GM12872 (cell line): Measurements from ENCODE around the gene ADD2.
A peak's percentile ranks its signal among the peaks of the same experiment; 100 is the strongest.

Experiments
- TF ChIP-seq, protein P1 (sequence below): IDR thresholded peaks from 3 replicates; pipeline ENCODE4 v1.5.1; 2011; ENCODE audit warnings: low read depth, mild to moderate bottlenecking, low read length, moderate library complexity; ENCODE audit not compliant: insufficient read depth

The ADD2 gene

DNA sequence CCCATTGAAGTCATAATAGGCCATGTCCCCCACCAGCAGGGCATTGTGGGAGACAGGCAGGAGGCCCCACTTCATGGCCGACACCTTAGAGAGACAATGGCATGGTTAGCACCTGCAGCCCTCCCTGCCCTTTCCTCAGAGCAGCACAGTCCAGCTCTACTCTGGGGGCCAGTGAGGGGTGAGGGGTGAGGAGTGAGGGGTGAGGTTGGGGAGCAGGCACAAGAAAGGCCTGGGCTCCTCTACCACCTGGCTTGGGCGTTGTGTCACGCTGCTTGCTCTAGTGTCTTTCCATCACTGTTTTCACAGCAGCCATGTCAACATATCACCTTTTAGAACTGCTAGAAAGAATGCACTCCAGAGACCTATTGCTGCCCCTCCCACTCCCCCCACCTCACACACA lies 77.2 kb downstream of the ADD2 start:
- TF ChIP-seq, protein P1, sequence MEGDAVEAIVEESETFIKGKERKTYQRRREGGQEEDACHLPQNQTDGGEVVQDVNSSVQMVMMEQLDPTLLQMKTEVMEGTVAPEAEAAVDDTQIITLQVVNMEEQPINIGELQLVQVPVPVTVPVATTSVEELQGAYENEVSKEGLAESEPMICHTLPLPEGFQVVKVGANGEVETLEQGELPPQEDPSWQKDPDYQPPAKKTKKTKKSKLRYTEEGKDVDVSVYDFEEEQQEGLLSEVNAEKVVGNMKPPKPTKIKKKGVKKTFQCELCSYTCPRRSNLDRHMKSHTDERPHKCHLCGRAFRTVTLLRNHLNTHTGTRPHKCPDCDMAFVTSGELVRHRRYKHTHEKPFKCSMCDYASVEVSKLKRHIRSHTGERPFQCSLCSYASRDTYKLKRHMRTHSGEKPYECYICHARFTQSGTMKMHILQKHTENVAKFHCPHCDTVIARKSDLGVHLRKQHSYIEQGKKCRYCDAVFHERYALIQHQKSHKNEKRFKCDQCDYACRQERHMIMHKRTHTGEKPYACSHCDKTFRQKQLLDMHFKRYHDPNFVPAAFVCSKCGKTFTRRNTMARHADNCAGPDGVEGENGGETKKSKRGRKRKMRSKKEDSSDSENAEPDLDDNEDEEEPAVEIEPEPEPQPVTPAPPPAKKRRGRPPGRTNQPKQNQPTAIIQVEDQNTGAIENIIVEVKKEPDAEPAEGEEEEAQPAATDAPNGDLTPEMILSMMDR = no peak

DNA sequence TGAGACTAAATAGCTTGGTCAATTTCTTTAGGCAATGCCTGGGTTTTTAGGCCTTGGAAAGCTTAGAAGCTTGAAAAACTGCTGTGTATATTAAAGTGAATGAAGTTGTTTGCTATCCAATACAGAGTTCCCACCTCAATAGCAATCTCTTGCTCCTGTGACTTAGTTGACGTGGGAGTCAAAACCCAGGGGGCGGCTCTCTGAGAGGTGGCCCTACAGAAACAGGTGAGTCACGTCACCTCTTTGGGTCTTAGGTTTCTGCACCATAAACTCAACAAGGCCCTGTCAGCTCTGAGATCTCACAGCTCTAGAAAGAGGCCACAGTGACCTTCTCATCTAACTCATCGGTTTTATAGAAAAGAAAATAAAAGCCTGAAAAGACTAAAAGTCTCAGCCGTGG lies 79.6 kb downstream of the ADD2 start:
- TF ChIP-seq, protein P1 = no peak

DNA sequence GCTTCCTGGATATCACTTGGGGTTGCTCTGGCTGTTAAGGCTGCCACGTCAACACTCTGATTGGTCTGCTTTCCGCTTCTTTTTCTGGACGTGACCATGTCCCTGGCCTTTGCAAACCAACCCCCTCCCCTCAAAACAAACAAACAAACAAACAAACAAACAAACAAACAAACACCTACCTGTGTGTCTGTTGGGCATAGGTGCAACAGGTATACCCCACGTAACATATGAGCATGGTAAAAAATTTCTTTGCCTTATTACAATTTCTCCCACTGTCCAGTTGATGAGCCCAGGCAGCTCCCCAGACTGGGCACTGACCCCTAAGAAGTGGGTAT lies 80.6 kb downstream of the ADD2 start:
- TF ChIP-seq, protein P1 = no peak

DNA sequence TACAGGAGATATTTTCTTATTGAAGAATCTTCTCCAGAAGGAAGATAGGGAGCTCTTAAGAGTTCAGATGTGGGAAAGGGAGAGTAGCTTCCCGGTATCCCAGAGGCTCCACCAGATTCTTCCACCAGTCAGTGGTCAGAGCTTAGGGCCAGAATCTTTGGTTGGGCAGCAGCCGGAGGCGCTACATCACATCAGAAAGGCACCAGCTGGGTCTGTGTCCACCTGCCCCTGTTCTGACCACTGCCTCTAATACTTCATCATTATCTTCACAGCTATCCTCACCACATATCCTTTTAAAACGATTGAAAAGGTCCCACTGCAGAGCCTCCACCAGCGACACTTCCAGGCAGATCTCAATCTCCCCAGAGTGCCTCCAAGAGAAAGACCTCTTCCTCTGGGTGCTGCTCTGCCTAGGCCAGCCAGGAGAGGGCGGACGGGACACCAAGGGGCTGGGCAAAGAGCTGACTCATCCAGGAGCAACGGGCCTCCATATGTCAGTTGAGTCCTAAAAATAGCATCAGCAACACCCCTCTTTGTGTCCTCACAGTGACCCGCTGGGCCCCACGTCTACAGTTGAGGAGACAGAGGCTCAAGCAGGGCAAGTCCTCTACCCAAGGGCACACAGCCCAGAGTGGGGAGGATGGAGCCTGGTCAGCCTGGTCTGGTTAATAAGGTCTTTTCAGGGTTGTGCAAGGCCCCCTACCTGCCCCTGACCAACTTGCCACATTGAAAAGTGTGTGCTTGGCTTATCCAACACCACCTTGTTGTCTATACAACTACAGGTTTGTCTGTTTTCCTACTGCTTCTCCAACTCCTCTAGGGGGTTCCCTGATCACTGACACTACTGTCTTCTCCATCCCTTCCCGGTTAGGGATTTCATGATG lies 81.2 kb downstream of the ADD2 start:
- TF ChIP-seq, protein P1 = peak; percentile 57

DNA sequence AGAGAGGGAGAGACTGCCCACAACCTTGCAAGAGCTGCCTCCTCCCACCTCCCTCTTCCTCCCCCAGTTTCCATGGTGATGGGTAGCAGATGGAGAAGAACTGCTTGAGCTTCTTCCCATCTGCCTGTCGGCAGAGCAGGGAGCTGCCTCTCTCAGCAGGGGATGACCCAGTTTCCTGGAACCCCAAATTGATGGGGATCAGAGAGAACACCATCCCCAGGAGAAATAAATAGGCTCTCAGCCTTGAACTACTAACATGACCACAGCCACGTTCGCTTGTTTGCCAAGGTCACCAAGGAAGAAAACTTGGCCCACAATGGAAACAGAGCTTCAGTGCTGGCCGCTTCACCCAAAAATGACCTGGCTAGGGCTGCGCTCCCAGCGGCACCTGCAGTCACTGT lies 82.2 kb downstream of the ADD2 start:
- TF ChIP-seq, protein P1 = no peak

DNA sequence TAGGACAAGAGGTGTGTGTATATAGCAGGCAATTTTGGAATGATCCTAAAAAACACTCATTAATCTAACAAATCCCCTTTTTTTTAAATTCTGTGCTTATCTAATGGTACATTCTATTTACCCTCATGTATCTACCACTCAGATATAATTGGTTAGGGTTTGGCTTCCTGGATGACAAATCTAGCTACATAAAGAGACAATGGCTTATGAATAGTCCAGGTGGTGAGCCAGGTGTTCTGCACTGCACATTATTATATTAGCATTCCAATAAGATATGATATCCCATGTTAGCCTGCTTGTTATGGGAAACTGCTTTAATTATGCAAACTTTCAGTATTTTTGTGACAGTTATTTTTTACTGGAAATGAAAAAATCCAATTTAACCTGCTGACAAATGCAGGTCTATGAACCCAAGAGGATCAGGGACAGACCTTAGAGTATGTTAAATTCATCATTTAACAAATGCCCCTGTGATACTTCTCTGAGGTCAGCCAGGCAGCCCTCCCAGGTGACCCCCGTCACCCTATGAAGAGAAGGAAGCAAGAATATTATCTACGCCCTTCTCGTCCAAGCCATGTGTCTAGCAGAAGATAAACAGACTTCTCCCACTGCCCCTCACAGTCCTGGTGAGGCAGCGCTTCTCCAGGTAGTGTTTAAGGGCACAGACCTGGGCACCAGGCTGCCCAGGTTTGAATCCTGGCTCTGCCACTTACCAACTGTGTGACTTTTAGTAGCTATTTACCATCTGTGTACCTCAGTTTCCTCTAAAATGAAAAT lies 83.0 kb downstream of the ADD2 start:
- TF ChIP-seq, protein P1 = no peak

DNA sequence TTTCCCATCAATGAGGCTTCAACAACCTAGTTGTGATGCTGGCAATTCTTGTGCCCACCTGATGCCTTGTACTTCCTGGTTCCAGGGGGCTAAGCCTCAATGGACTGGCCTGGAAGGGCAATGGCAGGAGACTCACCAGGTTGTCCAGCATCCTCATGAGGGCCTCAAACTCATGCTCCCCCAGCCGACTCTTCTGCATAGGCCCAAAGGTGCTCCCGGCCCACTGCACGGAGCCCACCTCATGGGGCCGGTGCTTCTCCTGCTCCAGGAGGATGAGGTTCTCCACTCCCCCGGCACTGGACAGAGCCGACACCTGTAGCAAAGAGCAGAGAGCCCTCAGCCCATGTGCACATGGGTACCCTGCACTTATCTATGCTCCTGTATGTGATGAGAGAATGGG lies 84.5 kb downstream of the ADD2 start:
- TF ChIP-seq, protein P1 = no peak
